Neural cell (in vitro differentiated cells): ENCODE measurements around the gene RAB11FIP3.

Experiments used
- POLR2AphosphoS5 ChIP-seq: IDR thresholded peaks from 2 replicates; pipeline ENCODE4 v1.6.1; 2012
- TF ChIP-seq, protein P1 (sequence below): fragments of 450-650 bp; IDR thresholded peaks from 2 replicates; pipeline ENCODE4 v1.5.1; 2014; ENCODE audit warnings: antibody characterized with exemption, mild to moderate bottlenecking, moderate library complexity; ENCODE audit not compliant: poor library complexity, severe bottlenecking

DNA sequence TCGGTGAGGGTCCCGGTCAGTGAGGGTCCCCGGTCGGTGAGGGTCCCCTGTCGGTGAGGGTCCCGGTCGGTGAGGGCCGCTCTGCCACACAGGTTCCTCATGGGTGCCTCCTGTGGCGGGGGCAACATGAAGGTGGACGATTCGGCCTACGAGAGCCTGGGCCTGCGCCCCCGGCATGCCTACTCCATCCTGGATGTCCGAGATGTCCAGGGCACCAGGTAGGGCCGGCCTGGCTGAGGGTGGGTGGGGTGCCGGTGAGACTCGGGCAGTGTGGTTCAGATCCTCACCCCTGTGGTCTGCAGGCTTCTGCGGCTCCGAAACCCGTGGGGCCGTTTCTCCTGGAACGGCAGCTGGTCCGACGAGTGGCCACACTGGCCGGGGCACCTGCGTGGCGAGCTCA is 125.8 kb downstream of the RAB11FIP3 start:
- TF ChIP-seq, protein P1, sequence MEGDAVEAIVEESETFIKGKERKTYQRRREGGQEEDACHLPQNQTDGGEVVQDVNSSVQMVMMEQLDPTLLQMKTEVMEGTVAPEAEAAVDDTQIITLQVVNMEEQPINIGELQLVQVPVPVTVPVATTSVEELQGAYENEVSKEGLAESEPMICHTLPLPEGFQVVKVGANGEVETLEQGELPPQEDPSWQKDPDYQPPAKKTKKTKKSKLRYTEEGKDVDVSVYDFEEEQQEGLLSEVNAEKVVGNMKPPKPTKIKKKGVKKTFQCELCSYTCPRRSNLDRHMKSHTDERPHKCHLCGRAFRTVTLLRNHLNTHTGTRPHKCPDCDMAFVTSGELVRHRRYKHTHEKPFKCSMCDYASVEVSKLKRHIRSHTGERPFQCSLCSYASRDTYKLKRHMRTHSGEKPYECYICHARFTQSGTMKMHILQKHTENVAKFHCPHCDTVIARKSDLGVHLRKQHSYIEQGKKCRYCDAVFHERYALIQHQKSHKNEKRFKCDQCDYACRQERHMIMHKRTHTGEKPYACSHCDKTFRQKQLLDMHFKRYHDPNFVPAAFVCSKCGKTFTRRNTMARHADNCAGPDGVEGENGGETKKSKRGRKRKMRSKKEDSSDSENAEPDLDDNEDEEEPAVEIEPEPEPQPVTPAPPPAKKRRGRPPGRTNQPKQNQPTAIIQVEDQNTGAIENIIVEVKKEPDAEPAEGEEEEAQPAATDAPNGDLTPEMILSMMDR: no peak
- no peak for TF ChIP-seq POLR2AphosphoS5
